GM12892 (cell line): ENCODE results near the gene RNU1-3. TPM values are rescaled to one million over a fixed set of nuclear protein-coding genes. Genes with fewer than 3 reads are reported as not detected.
"Not testable (repeated sequence)": the region's sequence is repeated elsewhere in the genome, so short reads cannot be mapped to it uniquely, and the experiment has no call there.

Experiments
- DNase-seq: peaks from one replicate; pipeline ENCODE4 v3.0.0; 2011; ENCODE audit not compliant: insufficient read length
- FAIRE-seq: peaks from 2 replicates; lab custom pipeline; 2011; peaks lifted over from hg19 to GRCh38; lab: Jason Lieb, UNC
- polyA plus RNA-seq: library from polyadenylated mRNA; unstranded; fragments of >200 nt; gene quantifications from one replicate; pipeline ENCODE4 v1.2.1, GENCODE V29; 2012; ENCODE audit warnings: missing spikeins, inconsistent platforms; ENCODE audit not compliant: missing spikeins

The RNU1-3 gene
- polyA plus RNA-seq = 139 TPM

DNA sequence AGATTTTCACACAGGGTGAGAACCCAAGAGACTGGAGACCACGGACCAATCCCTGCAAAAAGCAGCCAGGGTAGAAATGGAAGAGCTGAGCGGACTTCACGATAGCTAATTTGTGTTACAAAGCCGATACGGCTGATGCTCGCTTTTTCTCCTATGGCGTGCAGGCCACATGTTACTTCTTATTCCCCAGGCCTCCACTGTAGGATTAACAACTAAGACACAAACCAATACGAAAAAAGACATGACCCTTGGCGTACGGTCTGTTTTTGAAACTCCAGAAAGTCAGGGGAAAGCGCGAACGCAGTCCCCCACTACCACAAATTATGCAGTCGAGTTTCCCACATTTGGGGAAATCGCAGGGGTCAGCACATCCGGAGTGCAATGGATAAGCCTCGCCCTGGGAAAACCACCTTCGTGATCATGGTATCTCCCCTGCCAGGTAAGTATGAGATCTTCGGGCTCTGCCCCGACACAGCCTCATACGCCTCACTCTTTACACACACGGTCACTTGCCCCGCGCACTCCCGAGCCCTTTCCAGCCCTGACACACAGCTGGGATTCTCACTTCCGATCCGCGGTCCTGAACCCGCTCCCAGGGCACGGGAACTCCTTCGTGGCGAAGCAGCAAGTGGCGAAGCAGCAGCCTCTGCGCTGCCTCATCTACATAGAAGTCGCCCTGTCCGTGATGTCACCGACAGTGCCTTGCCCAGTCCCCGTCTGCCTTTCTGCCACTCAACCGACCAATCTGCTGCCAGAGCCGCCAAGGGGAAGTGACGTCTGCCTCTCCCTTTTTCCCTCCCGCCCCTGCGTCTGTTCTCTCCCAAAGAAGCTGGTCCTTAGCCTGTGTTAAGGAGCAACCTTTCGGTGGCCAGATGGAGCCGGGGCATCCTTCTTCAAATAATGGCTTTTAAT lies at the start of gene RNU1-3:
RNU1-3 (minus strand) TSS at position 447 of the 912 bp plus-strand sequence.
- not testable (repeated sequence) for FAIRE-seq, DNase-seq

DNA sequence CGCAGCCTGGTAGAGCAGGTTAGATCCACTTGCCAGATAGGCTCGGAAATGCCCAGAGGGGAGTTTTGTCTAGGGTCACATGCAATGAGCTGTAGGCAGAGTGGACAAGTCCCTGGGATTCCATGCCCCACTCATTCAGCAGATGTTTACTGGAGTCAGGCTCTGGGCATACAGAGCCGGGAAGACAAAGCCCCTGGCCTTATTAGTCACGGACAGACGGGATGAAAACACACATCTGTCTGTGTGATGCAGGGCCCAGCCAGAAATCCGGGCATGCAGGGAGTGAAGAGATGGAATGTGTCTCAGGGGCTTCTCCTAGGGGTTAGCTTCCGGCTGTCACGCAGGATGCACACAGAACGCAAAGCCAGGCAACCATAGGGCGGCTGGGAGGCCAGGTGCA lies 46.7 kb upstream of the RNU1-3 start:
- FAIRE-seq, DNase-seq: not testable (repeated sequence)

DNA sequence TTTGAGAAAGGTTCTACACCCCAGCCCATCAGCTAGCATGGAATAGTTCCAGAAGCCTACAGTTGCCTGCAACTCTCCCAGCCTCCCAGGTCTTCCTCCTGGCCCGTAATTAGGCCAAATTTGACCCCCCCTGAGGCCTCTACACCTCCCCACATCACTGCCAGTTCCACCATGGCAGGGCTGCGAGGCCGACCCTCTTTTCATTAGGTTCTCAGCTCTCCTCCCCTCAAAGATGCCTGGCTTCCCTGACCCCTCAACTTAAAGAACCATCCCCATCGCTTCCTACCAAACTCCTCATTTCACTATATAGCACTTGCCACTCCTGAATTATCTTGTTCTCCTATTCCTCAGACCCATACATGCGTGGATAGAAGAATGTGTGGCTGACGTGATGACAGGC lies 46.2 kb upstream of the RNU1-3 start:
- FAIRE-seq, DNase-seq: not testable (repeated sequence)

DNA sequence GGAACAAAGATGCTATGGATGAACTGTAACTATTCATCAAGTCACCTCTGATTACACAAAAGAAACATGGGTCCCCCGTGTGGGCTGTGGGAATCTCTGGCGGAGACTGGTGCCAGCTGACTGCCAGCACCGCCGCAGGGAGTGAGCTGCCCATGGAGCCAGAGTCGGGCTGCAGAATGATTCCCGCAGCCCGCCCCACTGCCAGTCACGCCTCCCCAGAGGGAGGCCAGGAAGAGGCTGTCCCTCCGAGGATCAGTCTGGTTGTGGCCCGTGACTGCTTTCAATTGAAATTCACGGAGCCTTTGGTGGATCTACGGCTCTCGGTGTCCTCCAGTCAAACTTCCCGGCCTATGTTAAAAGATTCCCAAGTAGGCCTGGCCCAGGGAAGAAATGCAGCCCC lies 45.8 kb upstream of the RNU1-3 start:
- FAIRE-seq = not testable (repeated sequence)

DNA sequence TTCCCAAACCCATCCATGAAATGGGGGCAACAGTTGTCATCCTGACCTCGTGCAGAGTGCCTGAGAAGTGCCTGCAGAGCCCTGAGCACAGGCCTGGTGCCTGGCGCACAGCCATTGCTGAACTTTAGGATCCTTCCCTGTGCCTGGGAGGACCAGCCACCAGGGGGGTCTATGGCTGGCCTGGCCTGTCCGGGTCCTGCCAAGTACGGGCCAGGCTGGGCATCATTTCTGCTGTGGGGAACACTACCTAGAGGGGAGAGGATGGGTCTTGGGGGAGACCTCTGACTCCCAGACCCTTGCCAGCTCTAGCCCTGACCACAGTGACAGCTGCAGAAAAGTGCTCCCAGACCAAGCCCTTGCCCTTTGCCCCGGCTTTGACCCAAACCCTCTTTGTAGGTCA lies 45.4 kb upstream of the RNU1-3 start:
- not testable (repeated sequence) for FAIRE-seq, DNase-seq

More for the DNA sequence above, 45.8 kb upstream of the RNU1-3 start:
- not testable (repeated sequence) for DNase-seq

DNA sequence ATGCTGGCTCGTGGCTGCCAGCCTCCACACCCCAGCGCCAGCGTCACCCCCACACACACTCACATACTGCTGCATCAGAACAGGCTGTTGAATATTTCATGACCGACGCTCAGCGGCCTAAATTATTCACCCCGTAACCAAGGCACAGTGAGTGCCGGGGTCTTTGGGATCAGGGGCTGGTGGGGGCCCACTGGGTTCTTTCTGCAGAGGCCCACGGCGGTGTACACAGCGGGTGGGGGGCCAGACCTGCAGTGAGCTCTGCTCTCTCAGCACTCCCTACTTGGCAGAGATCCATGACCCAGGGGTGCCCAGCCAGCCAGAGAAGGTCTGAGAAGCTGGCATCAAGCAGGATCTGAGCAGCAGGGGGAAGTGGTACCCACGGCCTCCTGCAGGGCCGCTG lies 43.9 kb upstream of the RNU1-3 start:
- FAIRE-seq, DNase-seq: not testable (repeated sequence)

DNA sequence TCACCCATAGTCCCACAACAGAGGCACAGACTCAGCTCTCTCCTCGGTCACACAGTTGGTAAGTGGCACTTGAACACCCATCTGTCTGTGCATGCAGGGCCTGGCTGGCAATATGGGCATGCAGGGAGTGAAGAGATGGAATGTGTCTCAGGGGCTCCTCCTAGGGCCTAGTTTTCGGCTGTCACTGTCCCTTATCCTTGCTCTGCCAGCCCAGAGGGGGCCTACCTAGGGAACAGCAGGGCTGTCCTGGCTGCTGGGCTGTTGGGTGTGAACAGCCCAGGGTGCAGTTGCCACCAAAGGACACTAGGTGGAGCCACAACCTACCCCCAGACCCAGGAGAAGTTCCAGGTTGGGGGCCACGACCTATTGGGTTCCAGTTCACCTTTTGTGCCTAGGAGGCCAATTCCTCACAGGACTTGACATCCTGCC lies 42.9 kb upstream of the RNU1-3 start:
- peak; percentile 83 for FAIRE-seq

DNA sequence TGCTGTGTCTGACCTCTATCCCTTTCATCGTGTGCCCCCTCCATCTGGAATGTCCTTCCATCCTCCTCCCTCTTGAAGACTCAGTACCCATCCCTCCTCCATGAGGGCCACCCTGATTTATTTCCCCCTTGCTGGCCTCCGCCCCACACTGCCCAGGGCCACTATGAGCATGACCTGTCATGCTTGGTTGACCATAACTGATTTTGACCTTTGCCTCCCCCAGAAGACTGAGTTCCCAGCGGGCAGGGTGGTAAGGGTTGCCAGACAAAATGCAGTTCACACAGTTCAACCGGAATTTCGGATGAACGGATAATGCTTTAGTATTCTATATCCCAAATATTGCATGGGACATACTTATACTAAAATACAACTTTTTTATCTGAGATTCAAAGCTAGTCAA lies 42.0 kb upstream of the RNU1-3 start:
- not testable (repeated sequence) for DNase-seq, FAIRE-seq

More for the DNA sequence above, 42.9 kb upstream of the RNU1-3 start:
- not testable (repeated sequence) for DNase-seq

DNA sequence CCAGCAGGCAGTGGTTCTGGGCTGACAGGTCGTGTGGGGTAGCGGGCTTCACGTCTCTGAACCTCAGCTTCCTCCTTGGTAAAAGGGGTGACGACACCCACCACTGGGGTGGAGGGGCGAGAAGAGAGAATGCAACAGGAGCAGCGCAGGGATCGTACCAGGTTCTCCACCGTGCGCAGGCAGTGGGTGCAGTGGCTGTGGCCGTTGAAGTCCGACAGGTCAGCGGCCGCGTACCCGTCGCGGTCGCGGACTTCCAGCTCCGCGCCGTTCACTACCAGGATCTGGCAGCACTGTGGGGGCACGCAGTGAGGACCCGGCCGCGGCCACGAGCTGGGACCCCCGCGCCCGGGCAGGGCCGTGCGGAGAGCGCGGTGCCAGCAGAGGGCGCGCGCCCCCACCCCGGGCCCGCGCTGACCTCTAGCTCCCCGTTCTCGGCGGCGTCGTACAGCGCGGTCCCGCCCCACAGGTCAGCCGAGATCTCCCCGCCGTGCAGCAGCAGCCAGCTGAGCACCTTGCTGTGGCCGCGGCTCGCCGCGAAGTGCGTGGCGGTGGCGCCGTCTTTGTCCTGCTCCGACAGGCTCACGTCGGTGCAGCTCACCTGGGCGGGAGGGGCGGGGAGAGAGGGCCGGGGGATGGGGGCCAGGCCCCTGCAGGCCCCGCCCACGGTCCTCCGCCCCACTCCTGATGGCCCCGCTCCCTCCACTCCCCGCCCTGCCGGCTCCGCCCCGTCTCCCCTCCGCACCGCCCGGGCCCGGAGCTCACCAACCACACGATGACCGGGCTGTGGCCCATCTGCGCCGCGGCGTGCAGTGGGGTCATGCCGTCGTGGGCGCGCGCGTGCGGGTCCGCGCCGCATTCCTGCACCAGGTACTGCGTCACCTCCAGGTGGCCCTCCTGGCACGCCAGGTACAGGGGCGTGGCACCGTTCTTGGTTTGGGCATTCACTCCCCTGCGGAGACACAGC lies 40.7 kb upstream of the RNU1-3 start:
- FAIRE-seq, DNase-seq: not testable (repeated sequence)

DNA sequence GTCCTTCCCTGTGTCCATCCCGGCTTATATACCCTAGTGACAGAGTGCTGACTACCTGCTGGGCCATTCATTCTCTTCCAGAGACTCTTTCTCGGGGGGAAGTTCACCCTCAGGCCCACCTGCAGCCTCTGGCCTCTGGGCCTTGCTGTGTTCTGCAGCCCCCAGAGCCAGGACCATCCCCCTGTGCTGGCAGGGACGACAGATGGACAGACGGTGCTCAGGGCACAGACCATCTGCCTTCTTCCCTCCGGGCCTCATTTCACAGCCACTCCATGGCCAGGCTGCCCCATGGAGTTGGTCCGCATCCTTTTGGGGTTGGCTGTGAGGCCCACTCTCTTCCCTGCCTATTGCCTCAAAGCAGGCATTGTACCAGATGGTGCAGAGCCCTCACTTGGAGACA lies 39.6 kb upstream of the RNU1-3 start:
- not testable (repeated sequence) for FAIRE-seq, DNase-seq

DNA sequence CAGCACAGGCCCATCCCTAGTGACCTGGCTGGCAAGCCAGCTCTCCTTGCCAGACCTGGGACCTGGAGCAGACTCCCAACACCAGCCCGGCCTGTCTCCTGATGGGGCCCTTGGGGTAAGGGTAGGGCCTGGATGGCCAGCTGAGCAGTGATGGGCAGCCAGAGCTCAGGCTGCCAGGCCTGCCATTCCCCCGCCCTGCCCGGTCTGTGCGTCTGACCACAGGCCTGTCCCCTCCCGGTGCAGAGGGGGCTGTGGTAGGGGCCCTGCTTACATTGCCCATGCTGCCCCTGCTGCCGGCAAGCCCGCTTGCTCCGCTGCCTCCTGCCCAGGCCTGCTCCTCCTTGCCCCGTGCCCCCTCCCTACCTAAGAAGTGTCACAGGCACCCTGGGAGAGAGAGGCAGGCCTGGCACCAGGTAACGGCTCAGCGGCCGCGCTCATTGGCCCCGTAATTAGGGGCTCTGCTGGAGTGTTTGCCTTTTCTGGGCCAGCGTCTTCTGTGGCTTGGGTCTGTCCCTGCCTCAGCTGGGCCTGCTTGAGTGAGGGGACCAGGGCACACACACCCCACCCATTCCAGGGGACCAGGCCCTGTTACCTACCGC lies 37.9 kb upstream of the RNU1-3 start:
- not testable (repeated sequence) for FAIRE-seq, DNase-seq

DNA sequence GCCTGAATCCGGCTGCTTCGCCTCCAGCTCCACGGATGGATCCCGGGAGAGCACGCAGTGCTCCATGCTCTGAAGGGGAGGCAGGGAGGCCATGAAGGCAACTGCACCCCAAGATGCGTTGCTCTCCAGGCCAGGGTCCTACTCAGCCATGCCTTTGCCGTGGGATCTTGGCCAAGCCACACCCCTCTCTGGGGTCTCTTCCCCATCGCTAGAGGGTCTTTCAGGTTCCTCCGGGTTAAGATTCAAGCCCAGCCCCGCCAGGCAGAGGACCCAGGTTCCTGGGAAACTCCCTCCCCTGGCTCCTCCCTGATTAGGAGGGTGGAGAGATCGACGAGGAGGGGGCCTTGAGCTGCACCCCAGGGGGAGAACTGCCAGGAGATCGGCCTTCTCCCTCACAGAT lies 37.3 kb upstream of the RNU1-3 start:
- FAIRE-seq, DNase-seq: not testable (repeated sequence)

DNA sequence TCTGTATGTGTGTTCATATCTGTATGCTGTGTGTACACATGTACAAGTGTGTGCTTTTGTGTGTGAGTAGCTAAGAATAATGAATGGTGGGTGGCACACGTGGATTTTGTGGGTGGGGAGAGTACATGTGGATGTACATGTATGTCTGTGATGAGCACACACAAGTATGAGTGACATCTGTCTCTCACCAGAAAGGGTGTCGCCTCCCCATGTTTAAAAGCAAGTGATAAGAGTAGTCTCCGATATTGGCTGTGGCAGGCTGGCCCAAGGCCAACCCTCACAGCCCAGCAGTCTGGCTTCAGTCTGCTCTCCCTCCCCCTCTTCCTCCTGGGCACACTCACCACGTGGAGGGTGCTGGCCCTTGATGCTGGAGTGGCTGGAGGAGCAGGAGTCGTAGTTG lies 36.9 kb upstream of the RNU1-3 start:
- DNase-seq = not testable (repeated sequence)

DNA sequence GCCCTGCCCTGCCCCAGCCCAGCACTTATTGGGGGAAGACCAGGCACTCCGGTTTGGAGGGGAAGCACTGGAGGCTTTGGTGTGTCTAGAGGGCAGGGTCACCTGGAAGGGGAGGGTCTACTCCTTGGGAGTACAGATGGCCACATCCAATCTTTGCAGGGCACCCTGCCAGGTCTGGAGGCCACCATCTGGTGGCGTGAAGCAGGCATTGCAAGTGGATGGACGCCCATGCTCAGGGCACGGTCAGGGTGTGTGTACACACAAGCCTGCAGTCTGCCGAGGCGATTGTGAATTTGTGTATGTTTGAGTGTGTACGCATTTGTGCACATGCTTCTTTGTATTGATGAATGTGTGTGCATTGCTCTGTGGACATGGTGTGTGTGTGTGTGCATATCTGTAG lies 36.4 kb upstream of the RNU1-3 start:
- not testable (repeated sequence) for DNase-seq
- FAIRE-seq = peak; percentile 97

More for the DNA sequence above, 36.9 kb upstream of the RNU1-3 start:
- not testable (repeated sequence) for FAIRE-seq

DNA sequence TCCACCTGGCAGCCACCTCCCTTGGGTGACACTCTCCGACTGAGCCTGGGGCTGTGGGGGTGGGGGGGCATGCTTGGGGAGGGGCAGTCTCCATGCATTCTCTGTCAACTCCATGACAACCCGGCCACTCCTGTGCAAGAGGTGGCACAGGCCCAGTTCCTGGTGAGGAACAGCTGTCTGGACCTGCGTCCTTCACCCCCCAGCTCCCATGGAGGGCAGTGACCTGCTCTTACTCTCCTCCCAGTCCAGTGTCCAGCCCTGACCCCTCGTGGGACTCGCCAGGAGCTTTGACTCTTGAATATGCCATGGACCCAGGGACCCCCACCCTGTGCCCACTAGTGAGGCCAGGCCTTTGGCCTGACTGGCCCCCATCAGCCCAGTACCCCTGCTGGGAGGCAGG lies 35.5 kb upstream of the RNU1-3 start:
- DNase-seq, FAIRE-seq: not testable (repeated sequence)

DNA sequence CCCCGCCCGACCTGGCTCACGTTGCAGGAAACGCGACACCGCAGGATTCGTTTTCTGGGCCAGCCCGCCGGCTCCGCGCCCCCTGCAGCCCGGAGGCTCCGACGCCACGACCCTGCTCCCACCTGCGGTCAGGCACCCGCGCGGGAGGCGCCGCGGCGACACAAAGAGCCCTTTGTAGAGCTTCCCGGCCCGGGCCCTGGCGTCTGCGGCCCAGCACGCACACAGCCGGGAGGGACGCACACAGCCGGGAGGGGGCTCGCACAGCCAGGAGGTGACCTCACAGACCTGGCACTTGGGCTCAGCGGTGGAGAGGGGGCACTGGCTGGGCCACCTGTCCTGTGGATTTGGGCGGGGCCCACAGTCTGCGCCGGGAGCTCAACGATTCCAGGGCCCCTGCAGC lies 34.4 kb upstream of the RNU1-3 start:
- DNase-seq, FAIRE-seq: not testable (repeated sequence)

DNA sequence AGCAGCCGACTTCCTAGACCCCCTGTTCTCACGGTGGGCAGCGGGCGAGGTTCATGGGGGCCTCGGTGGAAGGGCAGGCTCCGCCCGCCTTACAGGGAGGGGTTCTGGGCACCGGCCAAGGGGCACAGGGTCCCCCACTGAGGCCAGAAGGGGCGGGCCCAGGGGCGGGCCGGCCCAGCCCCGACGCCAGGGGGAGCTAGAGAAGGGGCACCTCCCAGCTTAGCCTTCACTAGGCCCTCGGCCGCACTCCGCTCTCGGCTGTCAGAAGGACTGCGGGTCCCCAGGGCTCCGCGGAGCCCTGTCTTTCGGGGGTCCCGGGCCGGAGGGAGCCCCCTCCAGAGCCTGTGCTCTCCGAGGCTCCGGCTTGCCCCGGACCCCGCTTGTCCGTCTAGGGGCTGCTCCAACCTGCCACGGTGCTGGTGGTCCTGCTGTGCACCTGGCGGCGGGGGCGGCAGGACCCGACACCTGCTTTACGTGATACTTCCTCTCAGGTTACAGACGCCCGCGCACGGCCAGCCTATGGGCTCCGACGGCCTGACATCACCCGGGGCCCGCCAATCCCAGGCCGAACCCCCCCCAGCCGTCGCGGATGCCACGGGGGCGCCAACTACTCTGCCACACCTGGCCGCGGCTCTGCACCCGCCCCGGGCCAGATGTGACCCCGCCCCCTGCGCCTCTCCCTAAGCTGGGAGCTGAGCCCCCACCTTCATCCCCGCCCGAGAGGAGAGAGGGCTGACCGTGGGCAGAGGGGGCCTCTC lies 33.6 kb upstream of the RNU1-3 start:
- DNase-seq, FAIRE-seq: not testable (repeated sequence)

DNA sequence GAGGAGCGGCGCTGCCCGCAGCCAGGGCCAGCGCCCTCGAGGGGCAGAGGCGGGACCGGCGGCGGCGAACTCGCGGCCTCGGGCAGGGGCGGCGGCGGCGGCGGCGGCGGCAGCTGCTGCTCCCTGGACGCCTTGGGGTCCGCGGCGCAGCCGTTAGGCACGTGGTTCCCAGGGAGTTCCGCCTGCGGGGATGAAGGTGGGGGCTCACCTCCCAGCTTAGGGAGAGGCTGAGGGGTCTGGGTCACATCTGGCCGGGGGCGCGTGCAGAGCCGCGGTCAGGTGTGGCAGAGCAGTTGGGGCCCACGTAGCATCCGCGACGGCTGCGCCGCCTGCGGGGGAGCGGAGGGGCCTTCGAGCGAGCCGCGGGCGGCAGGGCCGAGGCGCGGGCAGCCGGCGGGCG lies 32.7 kb upstream of the RNU1-3 start:
- not testable (repeated sequence) for DNase-seq, FAIRE-seq

DNA sequence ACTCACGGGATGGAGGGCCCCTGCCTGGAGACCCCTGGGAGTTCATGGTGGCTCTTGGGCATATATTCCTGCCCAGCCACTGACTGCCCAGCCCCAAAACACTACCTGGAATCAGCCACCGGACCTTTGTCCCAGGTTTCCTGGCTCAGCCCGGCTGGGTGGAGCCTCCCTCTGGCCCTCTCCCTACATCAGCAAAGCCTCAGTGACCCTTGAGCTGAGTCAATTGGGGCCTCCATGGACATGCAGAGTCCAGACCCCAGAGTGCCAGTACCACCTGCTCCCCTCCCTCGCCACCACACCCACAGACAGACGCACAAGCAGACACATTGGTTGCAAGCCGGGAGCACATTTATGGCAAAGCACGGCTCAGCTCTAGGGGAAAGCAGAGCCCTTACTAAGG lies 30.4 kb upstream of the RNU1-3 start:
- FAIRE-seq, DNase-seq: not testable (repeated sequence)
